Spleen (tissue), 11 donors: Measurements from ENCODE around the gene ADAM19. TPM values are rescaled to one million over a fixed set of nuclear protein-coding genes. Genes with fewer than 3 reads are reported as not detected.

Source experiments
- DNase-seq: peaks from one replicate; pipeline ENCODE4 v3.0.0-alpha.2; 2020
- H3K27ac ChIP-seq, 8 donors: fragments of 200-600 bp; sonication (generic) in 7 of 8; 1 replicate in 4 of 8; 2 replicates in 4 of 8; pipeline versions ENCODE4 v1.5.0 to v1.8.0; 2016 to 2021; ENCODE audit warnings: inconsistent platforms in 4 of 8, mild to moderate bottlenecking in 4 of 8, moderate library complexity in 1 of 8
- H3K27me3 ChIP-seq, 7 donors: fragments of 200-600 bp; sonication (generic) in 6 of 7; replicated peaks in 1 of 7; 1 replicate in 4 of 7; 2 replicates in 3 of 7; pipeline versions ENCODE4 v1.5.0 to v1.8.0; 2016 to 2021; ENCODE audit warnings: inconsistent platforms in 3 of 7, mild to moderate bottlenecking in 1 of 7
- H3K36me3 ChIP-seq, 6 donors: fragments of 200-600 bp; sonication (generic) in 5 of 6; 1 replicate in 4 of 6; 2 replicates in 2 of 6; pipeline versions ENCODE4 v1.5.0 to v1.8.0; 2016 to 2021; ENCODE audit warnings: inconsistent platforms in 2 of 6
- H3K4me1 ChIP-seq, 6 donors: fragments of 200-600 bp; sonication (generic) in 5 of 6; 1 replicate in 3 of 6; 2 replicates in 3 of 6; pipeline versions ENCODE4 v1.5.0 to v1.8.0; 2016 to 2021; ENCODE audit warnings: inconsistent platforms in 3 of 6
- H3K4me3 ChIP-seq, 8 donors: fragments of 200-600 bp; sonication (generic) in 7 of 8; 1 replicate in 4 of 8; 2 replicates in 4 of 8; pipeline versions ENCODE4 v1.5.0 to v1.8.0; 2016 to 2021; ENCODE audit warnings: inconsistent platforms in 4 of 8, mild to moderate bottlenecking in 4 of 8, moderate library complexity in 2 of 8
- H3K9me3 ChIP-seq, 8 donors: fragments of 200-600 bp; sonication (generic) in 7 of 8; 1 replicate in 4 of 8; 2 replicates in 4 of 8; pipeline versions ENCODE4 v1.5.0 to v1.8.0; 2016 to 2021; ENCODE audit warnings: inconsistent platforms in 4 of 8
- CTCF ChIP-seq, 11 experiments: fragments of 200-600 bp in 7 of 11; fragments of 450-650 bp in 4 of 11; sonication (generic) in 4 of 11; IDR thresholded peaks in 8 of 11; conservative IDR thresholded peaks in 3 of 11; 1 replicate in 7 of 11; 2 replicates in 4 of 11; pipeline versions ENCODE4 v1.4.0 to v1.8.0; 2016 to 2021; ENCODE audit warnings: antibody characterized with exemption in 11 of 11, inconsistent platforms in 4 of 11, mild to moderate bottlenecking in 1 of 11
- POLR2A ChIP-seq, 3 donors: fragments of 450-650 bp; IDR thresholded peaks; one replicate each; pipeline ENCODE4 v1.5.1; 2017; ENCODE audit warnings: antibody characterized with exemption in 3 of 3, mild to moderate bottlenecking in 1 of 3
- POLR2AphosphoS5 ChIP-seq, 3 donors: sonication (generic); formaldehyde crosslinking; IDR thresholded peaks; one replicate each; pipeline ENCODE4 v1.5.1; 2017; ENCODE audit warnings: antibody characterized with exemption in 3 of 3
- WGBS, 5 donors: extraction: QIAGEN DNeasy Blood & Tissue Kit in 3 of 5; methylation state at CpG; one replicate each; pipeline versions ENCODE4 v1.1.5 to v1.1.7; 2013 to 2018; 5-methylcytosine and 5-hydroxymethylcytosine counted together
- intact Hi-C: fragments of 100-400 bp; cut with DNase I; formaldehyde crosslinking; loops from one replicate; pipeline ENCODE4 v1.15.0; 2023; ENCODE audit warnings: low total_unique reads
- polyA plus RNA-seq, 3 donors: library from polyadenylated mRNA; stranded (reverse); fragments of 200-250 nt; gene quantifications; one replicate each; pipeline ENCODE4 v1.2.1, GENCODE V29; 2013
- total RNA-seq, 7 donors: library from RNA; depleted of rRNA in 3 of 7; stranded (reverse); fragments of >200 nt in 3 of 7; fragmentation: NEBNext Ultra II Directional in 4 of 7; extraction: Animal tissue kit (Norgen Biotek cat#: 25700) in 4 of 7; gene quantifications; one replicate each; pipeline versions ENCODE4 v1.1.0 to v1.2.1, GENCODE V29; 2016 to 2021
- donor health status: healthy with polysubstance abuse.
- donor health status: DM: no; HTN: no; CAD: no; lungs with moderate emphysema.
- donor health status: DM: no; HTN: no; CAD: no.
- donor health status: Bipolar disorder and iron deficiency.
- donor health status: healthy.
- donor health status: DM: no; HTN: no; CAD: no.
- donor health status: DM: yes; HTN: yes; CAD: no.

ADAM19 gene
- total and polyA plus RNA-seq, 10 donors = 10.9 to 71.1 (median 51.5) TPM

- Histone ChIP-seq H3K4me3 (no peak overlapping the region), H3K36me3 (peaks cover 0 to 93% (median 23%) of the 10 kb centered on the region in 6 donors), H3K27me3 (no peaks in the 10 kb centered on the region), H3K4me1 (peaks cover 47 to 98% (median 93%) of the 10 kb centered on the region in 6 donors), H3K9me3 (no peaks in the 10 kb centered on the region), H3K27ac (peak overlapping the region in 7 of 8 donors; percentile 5 to 95 (median 70))
- no peak for TF ChIP-seq POLR2AphosphoS5 (IDR thresholded peaks at IDR 0.05)
- no peak for DNase-seq
- intact Hi-C loops = no loop called here
- 67 to 83% (median 69%) methylated on average over 11 of the region's 11 CpGs for WGBS, 5 donors
These were observed 12.1 kb downstream of the ADAM19 start for GRCh38 chr5:157563373-157563928.

GRCh38 chr5:157562111-157562581, 13.4 kb downstream of the ADAM19 start:
- intact Hi-C loops = no loop called here
- no peak for DNase-seq
- WGBS, 5 donors = 71 to 90% (median 74%) methylated on average over 10 of the region's 10 CpGs
- Histone ChIP-seq H3K4me1 (peaks cover 49 to 98% (median 91%) of the 10 kb centered on the region in 6 donors), H3K9me3 (no peaks in the 10 kb centered on the region), H3K27me3 (no peaks in the 10 kb centered on the region), H3K27ac (peak overlapping the region in 5 of 8 donors; percentile 6 to 95 (median 71)), H3K36me3 (peaks cover 0 to 84% (median 21%) of the 10 kb centered on the region in 6 donors), H3K4me3 (no peak overlapping the region)
- TF ChIP-seq CTCF (IDR thresholded peaks at IDR 0.05 in 8 of 11, conservative IDR thresholded peaks at IDR 0.05 in 3 of 11) = no peak
- peak in 2 of 3 donors; percentile 28 to 30 for TF ChIP-seq POLR2AphosphoS5 (IDR thresholded peaks at IDR 0.05)
- TF ChIP-seq POLR2A (IDR thresholded peaks at IDR 0.05) = no peak

GRCh38 chr5:157561110-157561509, 14.5 kb downstream of the ADAM19 start:
- WGBS, 5 donors = 86 to 97% (median 96%) methylated on average over 7 to 9 of the region's 9 CpGs

GRCh38 chr5:157559301-157559700, 16.3 kb downstream of the ADAM19 start:
- TF ChIP-seq CTCF (IDR thresholded peaks at IDR 0.05 in 8 of 11, conservative IDR thresholded peaks at IDR 0.05 in 3 of 11) (no peak), POLR2A (IDR thresholded peaks at IDR 0.05) (no peak), POLR2AphosphoS5 (IDR thresholded peaks at IDR 0.05) (no peak)
- WGBS, 5 donors = 63 to 79% (median 64%) methylated on average over 2 of the region's 2 CpGs
- peaks cover 0 to 60% (median 21%) of the 10 kb centered on the region in 6 donors for H3K36me3 ChIP-seq
- no peak overlapping the region for H3K4me3 ChIP-seq
- H3K9me3 ChIP-seq = no peaks in the 10 kb centered on the region
- intact Hi-C loops = no loop called here
- no peaks in the 10 kb centered on the region for H3K27me3 ChIP-seq
- no peak for DNase-seq
- H3K27ac ChIP-seq = peak overlapping the region in 3 of 8 donors; percentile 3 to 79 (median 37)
- peaks cover 51 to 98% (median 84%) of the 10 kb centered on the region in 6 donors for H3K4me1 ChIP-seq

More at GRCh38 chr5:157561110-157561509, 14.5 kb downstream of the ADAM19 start:
- Histone ChIP-seq H3K27me3 (no peaks in the 10 kb centered on the region), H3K36me3 (peaks cover 0 to 78% (median 21%) of the 10 kb centered on the region in 6 donors), H3K9me3 (no peaks in the 10 kb centered on the region), H3K4me1 (peaks cover 44 to 98% (median 86%) of the 10 kb centered on the region in 6 donors), H3K27ac (peak overlapping the region in 3 of 8 donors; percentile 52 to 92 (median 71)), H3K4me3 (no peak overlapping the region)
- TF ChIP-seq POLR2A (IDR thresholded peaks at IDR 0.05) (no peak), CTCF (IDR thresholded peaks at IDR 0.05 in 8 of 11, conservative IDR thresholded peaks at IDR 0.05 in 3 of 11) (no peak), POLR2AphosphoS5 (IDR thresholded peaks at IDR 0.05) (no peak)
- intact Hi-C loops = no loop called here
- no peak for DNase-seq
